H9 (cell line): ENCODE results near the gene KLHL21. TPM values are rescaled to one million over a fixed set of nuclear protein-coding genes. Genes with fewer than 3 reads are reported as not detected.
A peak's percentile ranks its signal among the peaks of the same experiment; 100 is the strongest.

Source experiments
- DNase-seq: peaks from one replicate; pipeline ENCODE4 v3.0.0-alpha.2; 2017
- H2AFZ ChIP-seq: one replicate; pipeline ENCODE4 v1.6.1; 2013; ENCODE audit warnings: mild to moderate bottlenecking, low read length, control low read depth, moderate library complexity
- H2AK5ac ChIP-seq: 2 replicates; pipeline ENCODE4 v1.6.1; 2013; ENCODE audit warnings: low read length, control low read depth, mixed read lengths; ENCODE audit not compliant: insufficient read length
- H2BK120ac ChIP-seq: one replicate; pipeline ENCODE4 v1.6.1; 2013; ENCODE audit warnings: low read depth, mild to moderate bottlenecking, low read length, control low read depth, inconsistent platforms; ENCODE audit not compliant: poor library complexity, severe bottlenecking
- H2BK12ac ChIP-seq: 2 replicates; pipeline ENCODE4 v1.6.1; 2013; ENCODE audit warnings: low read length, control low read depth, mixed read lengths, low read depth; ENCODE audit not compliant: insufficient read length
- H2BK15ac ChIP-seq: 2 replicates; pipeline ENCODE4 v1.6.1; 2013; ENCODE audit warnings: low read depth, low read length, control low read depth
- H2BK20ac ChIP-seq: one replicate; pipeline ENCODE4 v1.6.1; 2013; ENCODE audit warnings: low read depth, mild to moderate bottlenecking, low read length, control low read depth, inconsistent platforms; ENCODE audit not compliant: poor library complexity, severe bottlenecking
- H2BK5ac ChIP-seq: 2 replicates; pipeline ENCODE4 v1.6.1; 2013; ENCODE audit warnings: low read length, control low read depth, mixed read lengths; ENCODE audit not compliant: insufficient read length
- H3K14ac ChIP-seq: 2 replicates; pipeline ENCODE4 v1.6.1; 2013; ENCODE audit warnings: low read length, control low read depth; ENCODE audit not compliant: insufficient read depth
- H3K18ac ChIP-seq: 2 replicates; pipeline ENCODE4 v1.6.1; 2013; ENCODE audit warnings: low read depth, mild to moderate bottlenecking, mixed read lengths, low read length, control low read depth; ENCODE audit not compliant: insufficient read length
- H3K23ac ChIP-seq: 2 replicates; pipeline ENCODE4 v1.6.1; 2013; ENCODE audit warnings: low read length, control low read depth, mixed read lengths, low read depth; ENCODE audit not compliant: insufficient read length
- H3K23me2 ChIP-seq: 2 replicates; pipeline ENCODE4 v1.6.1; 2013; ENCODE audit warnings: low read depth, mild to moderate bottlenecking, mixed read lengths, low read length, control low read depth; ENCODE audit not compliant: insufficient read length, poor library complexity, severe bottlenecking
- H3K27ac ChIP-seq: 2 replicates; pipeline ENCODE4 v1.5.1; 2013; ENCODE audit warnings: low read length, control low read depth, mixed read lengths, low read depth; ENCODE audit not compliant: insufficient read length
- H3K27me3 ChIP-seq: 2 replicates; pipeline ENCODE4 v1.6.1; 2013; ENCODE audit warnings: low read length, control low read depth, inconsistent platforms; ENCODE audit not compliant: insufficient read depth
- H3K4ac ChIP-seq: 2 replicates; pipeline ENCODE4 v1.6.1; 2013; ENCODE audit warnings: low read depth, mild to moderate bottlenecking, control low read depth, inconsistent platforms, low read length, moderate library complexity
- H3K4me1 ChIP-seq: 2 replicates; pipeline ENCODE4 v1.6.1; 2013; ENCODE audit warnings: low read length, control low read depth, inconsistent platforms; ENCODE audit not compliant: insufficient read depth
- H3K4me2 ChIP-seq: 2 replicates; pipeline ENCODE4 v1.6.1; 2013; ENCODE audit warnings: low read length, control low read depth, mixed read lengths; ENCODE audit not compliant: insufficient read length, insufficient read depth
- H3K56ac ChIP-seq: 2 replicates; pipeline ENCODE4 v1.6.1; 2013; ENCODE audit warnings: low read depth, mild to moderate bottlenecking, mixed read lengths, low read length, control low read depth; ENCODE audit not compliant: insufficient read length
- H3K79me1 ChIP-seq: 2 replicates; pipeline ENCODE4 v1.6.1; 2013; ENCODE audit warnings: low read depth, mild to moderate bottlenecking, moderate library complexity, low read length, control low read depth, inconsistent platforms; ENCODE audit not compliant: insufficient read depth, poor library complexity, severe bottlenecking
- H3K79me2 ChIP-seq: 2 replicates; pipeline ENCODE4 v1.6.1; 2013; ENCODE audit warnings: low read length, control low read depth, inconsistent platforms; ENCODE audit not compliant: insufficient read depth
- H3K9ac ChIP-seq: 2 replicates; pipeline ENCODE4 v1.6.1; 2013; ENCODE audit warnings: low read length, control low read depth, mixed read lengths; ENCODE audit not compliant: insufficient read length; ENCODE audit errors: extremely low read depth
- H3K9me3 ChIP-seq: one replicate; pipeline ENCODE4 v1.6.1; 2013; ENCODE audit warnings: low read depth, low read length, inconsistent platforms; ENCODE audit not compliant: control insufficient read depth
- H3T11ph ChIP-seq: one replicate; pipeline ENCODE4 v1.6.1; 2013; ENCODE audit warnings: mild to moderate bottlenecking, low read length, control low read depth, inconsistent platforms
- H4K20me1 ChIP-seq: one replicate; pipeline ENCODE4 v1.6.1; 2013; ENCODE audit not compliant: control insufficient read depth, insufficient read length, insufficient read depth
- H4K5ac ChIP-seq: 2 replicates; pipeline ENCODE4 v1.6.1; 2013; ENCODE audit warnings: low read depth, mild to moderate bottlenecking, mixed read lengths, low read length, control low read depth; ENCODE audit not compliant: insufficient read length
- H4K8ac ChIP-seq: replicated peaks from 2 replicates; pipeline ENCODE4 v1.6.1; 2013; ENCODE audit warnings: low read length, control low read depth, mixed read lengths, low read depth; ENCODE audit not compliant: insufficient read length
- H4K91ac ChIP-seq: 2 replicates; pipeline ENCODE4 v1.6.1; 2013; ENCODE audit warnings: low read depth, mild to moderate bottlenecking, moderate library complexity, mixed read lengths, low read length, control low read depth; ENCODE audit not compliant: insufficient read length
- H3K27ac Mint-ChIP-seq, 3 experiments: 2 replicates in 2 of 3; 3 replicates in 1 of 3; pipeline ENCODE4 v1.8.0; 2020 to 2021; ENCODE audit warnings: mixed read lengths in 3 of 3, mild to moderate bottlenecking in 1 of 3, moderate library complexity in 1 of 3
- H3K27me3 Mint-ChIP-seq: 2 replicates; pipeline ENCODE4 v1.8.0; 2021; ENCODE audit warnings: low read depth, mild to moderate bottlenecking, moderate library complexity, mixed read lengths
- H3K36me3 Mint-ChIP-seq, 3 experiments: 2 replicates in 2 of 3; 3 replicates in 1 of 3; pipeline ENCODE4 v1.8.0; 2020 to 2021; ENCODE audit warnings: low read depth in 3 of 3, mixed read lengths in 3 of 3; ENCODE audit not compliant: insufficient read depth in 1 of 3
- H3K4me1 Mint-ChIP-seq, 2 experiments: 2 replicates each; pipeline ENCODE4 v1.8.0; 2020; ENCODE audit warnings: mixed read lengths in 2 of 2
- H3K4me3 Mint-ChIP-seq, 2 experiments: 2 replicates in 1 of 2; 3 replicates in 1 of 2; pipeline ENCODE4 v1.8.0; 2020 to 2021; ENCODE audit warnings: mild to moderate bottlenecking in 2 of 2, mixed read lengths in 2 of 2, moderate library complexity in 1 of 2
- H3K9me3 Mint-ChIP-seq, 2 experiments: 2 replicates in 1 of 2; 3 replicates in 1 of 2; pipeline ENCODE4 v1.8.0; 2020; ENCODE audit warnings: mild to moderate bottlenecking in 2 of 2, mixed read lengths in 2 of 2, moderate library complexity in 1 of 2
- CTCF ChIP-seq: fragments of 200-600 bp; sonication (generic); conservative IDR thresholded peaks from 3 replicates; pipeline ENCODE4 v1.8.0; 2021; ENCODE audit warnings: antibody characterized with exemption, mild to moderate bottlenecking
- WGBS: extraction: QIAGEN DNeasy Blood & Tissue Kit; methylation state at CpG from one replicate; pipeline ENCODE4 v1.1.7; 2013; ENCODE audit warnings: missing lambda C conversion rate, low lambda C conversion rate, mixed read lengths; ENCODE audit not compliant: insufficient read length; ENCODE audit errors: extremely low coverage; 5-methylcytosine and 5-hydroxymethylcytosine counted together
- total RNA-seq: library from RNA; stranded (reverse); gene quantifications from 2 replicates; pipeline ENCODE4 v1.2.1, GENCODE V29; 2021

Gene KLHL21
- total RNA-seq, 1 experiment from 2014 or later, result 31.9 TPM

- Mint-ChIP-seq H3K27ac (peak overlapping the region in 2 of 3 experiments; percentile 34 to 72; a peak in 3 of 7 replicates), H3K27me3 (no peaks in the 10 kb centered on the region), H3K4me1 (peaks cover 12 to 23% of the 10 kb centered on the region in 2 experiments), H3K9me3 (no peaks in the 10 kb centered on the region), H3K4me3 (peak overlapping the region; percentile 78 to 93), H3K36me3 (peaks cover 27 to 76% (median 66%) of the 10 kb centered on the region in 3 experiments)
- Histone ChIP-seq H3K18ac (no peak overlapping the region), H2AFZ (no peak overlapping the region), H3K23me2 (peaks cover 5% of the 10 kb centered on the region), H3K9me3 (no peaks in the 10 kb centered on the region), H4K20me1 (peaks cover 2% of the 10 kb centered on the region), H3T11ph (no peak overlapping the region), H2BK20ac (no peak overlapping the region), H3K79me2 (0 out of 2 replicates have a peak, but pooled peaks cover 4% of the 10 kb centered on the region), H2BK120ac (no peak overlapping the region), H2BK15ac (no peak overlapping the region), H4K8ac (no peak overlapping the region), H2AK5ac (no peak overlapping the region), H3K27me3 (no peaks in the 10 kb centered on the region), H3K27ac (no peak overlapping the region), H3K56ac (no peak overlapping the region), H3K23ac (no peak overlapping the region), H2BK12ac (no peak overlapping the region), H3K4me2 (peak overlapping the region; percentile 98), H3K9ac (peak overlapping the region; percentile 34), H3K4ac (no peak overlapping the region), H3K14ac (peak overlapping the region; percentile 37; the same call in 1 of the 2 replicates), H2BK5ac (no peak overlapping the region), H3K79me1 (peaks cover 5% of the 10 kb centered on the region), H3K4me1 (no peaks in the 10 kb centered on the region), H4K91ac (no peak overlapping the region), H4K5ac (no peak overlapping the region)
- no peak for DNase-seq
- no CpG with 5 or more reads among the region's 32 CpGs for WGBS
- no peak for TF ChIP-seq CTCF
These were observed 23.0 kb upstream of the KLHL21 start for GRCh38 chr1:6625584-6626149.
